Esophagus mucosa (tissue), 1 donor: ENCODE data around the gene SPOPL. TPM values are rescaled to one million over a fixed set of nuclear protein-coding genes. Genes with fewer than 3 reads are reported as not detected.
A peak's percentile ranks its signal among the peaks of the same experiment; 100 is the strongest.
"Not testable (repeated sequence)": the region's sequence is repeated elsewhere in the genome, so short reads cannot be mapped to it uniquely, and the experiment has no call there.

ENCODE experiments used
- ATAC-seq: fragments of 200-7000 bp; cut with Tn5 transposase; one replicate; pipeline ENCODE4 v1.9.1; 2020
- total RNA-seq: library from RNA; stranded (reverse); gene quantifications from one replicate; pipeline ENCODE4 v1.2.4, GENCODE V29; 2023
- donor health status: DM: yes; HTN: yes; CAD: no.

The SPOPL gene
- total RNA-seq: 8.8 TPM

- ATAC-seq: peak; percentile 97
Observed at GRCh38 chr2:138501425-138502254, at the start of gene SPOPL. Gene SPOPL (plus strand): TSS chr2:138501770. CDS start chr2:138550217, 48,447 bp downstream.

GRCh38 chr2:138452324-138452723 lies 49.2 kb upstream of the SPOPL start:
- no peak for ATAC-seq

- peak; percentile 41 for ATAC-seq
Observed at GRCh38 chr2:138453815-138454214, 47.8 kb upstream of the SPOPL start.

GRCh38 chr2:138454761-138455160 lies 46.8 kb upstream of the SPOPL start:
- ATAC-seq: no peak

- no peak for ATAC-seq
Observed at GRCh38 chr2:138455275-138455674, 46.3 kb upstream of the SPOPL start.

GRCh38 chr2:138455691-138456090 lies 45.9 kb upstream of the SPOPL start:
- ATAC-seq: no peak

GRCh38 chr2:138462689-138463088 lies 38.9 kb upstream of the SPOPL start:
- not testable (repeated sequence) for ATAC-seq

GRCh38 chr2:138468617-138469016 lies 33.0 kb upstream of the SPOPL start:
- no peak for ATAC-seq

GRCh38 chr2:138469411-138469810 lies 32.2 kb upstream of the SPOPL start:
- peak; percentile 32 for ATAC-seq

GRCh38 chr2:138470941-138471340 lies 30.6 kb upstream of the SPOPL start:
- no peak for ATAC-seq

GRCh38 chr2:138474100-138474825 lies 27.3 kb upstream of the SPOPL start:
- ATAC-seq: no peak

- ATAC-seq: peak; percentile 59
Observed at GRCh38 chr2:138475277-138475776, 26.2 kb upstream of the SPOPL start.

- ATAC-seq: no peak
Observed at GRCh38 chr2:138476186-138476585, 25.4 kb upstream of the SPOPL start.

GRCh38 chr2:138476940-138477339 lies 24.6 kb upstream of the SPOPL start:
- no peak for ATAC-seq

- not testable (repeated sequence) for ATAC-seq
Observed at GRCh38 chr2:138482796-138483195, 18.8 kb upstream of the SPOPL start.

- no peak for ATAC-seq
Observed at GRCh38 chr2:138485019-138485418, 16.6 kb upstream of the SPOPL start.

GRCh38 chr2:138486363-138487198 lies 15.0 kb upstream of the SPOPL start:
- no peak for ATAC-seq

- no peak for ATAC-seq
Observed at GRCh38 chr2:138490673-138491494, 10.7 kb upstream of the SPOPL start.

- ATAC-seq: peak; percentile 37
Observed at GRCh38 chr2:138491495-138491862, 10.1 kb upstream of the SPOPL start.

- ATAC-seq: no peak
Observed at GRCh38 chr2:138492160-138492559, 9.4 kb upstream of the SPOPL start.

GRCh38 chr2:138493334-138493733 lies 8.2 kb upstream of the SPOPL start:
- ATAC-seq: no peak
